Gastroesophageal sphincter (tissue), 4 donors: Measurements from ENCODE around the gene SLC4A5. TPM values are rescaled to one million over a fixed set of nuclear protein-coding genes. Genes with fewer than 3 reads are reported as not detected.

ENCODE experiments used
- ATAC-seq: fragments of 150-250 bp; one replicate; pipeline ENCODE4 v1.9.1; 2016; ENCODE audit warnings: mild to moderate bottlenecking, moderate library complexity
- H3K27ac ChIP-seq, 4 donors: fragments of 200-600 bp; sonication (generic) in 3 of 4; 1 replicate in 3 of 4; 2 replicates in 1 of 4; pipeline ENCODE4 v1.5.1; 2016 to 2019
- H3K27me3 ChIP-seq: fragments of 200-600 bp; sonication (generic); one replicate; pipeline ENCODE4 v1.5.1; 2019
- H3K36me3 ChIP-seq, 2 donors: fragments of 200-600 bp; sonication (generic); one replicate each; pipeline ENCODE4 v1.5.1; 2019; ENCODE audit warnings: control low read depth in 1 of 2
- H3K4me1 ChIP-seq, 3 donors: fragments of 200-600 bp; sonication (generic); 1 replicate in 2 of 3; 2 replicates in 1 of 3; pipeline ENCODE4 v1.5.1; 2016 to 2019; ENCODE audit warnings: control low read depth in 2 of 3
- H3K4me3 ChIP-seq, 2 donors: fragments of 200-600 bp; sonication (generic); one replicate each; pipeline ENCODE4 v1.5.1; 2019; ENCODE audit warnings: mild to moderate bottlenecking in 1 of 2, moderate library complexity in 1 of 2
- H3K9me3 ChIP-seq, 3 donors: fragments of 200-600 bp; sonication (generic); one replicate each; pipeline ENCODE4 v1.5.1; 2017 to 2019; ENCODE audit warnings: control low read depth in 2 of 3
- CTCF ChIP-seq, 4 experiments: fragments of 200-600 bp in 2 of 4; fragments of 450-650 bp in 2 of 4; sonication (generic) in 1 of 4; IDR thresholded peaks; one replicate each; pipeline ENCODE4 v1.5.1; 2017 to 2019; ENCODE audit warnings: antibody characterized with exemption in 4 of 4, mild to moderate bottlenecking in 2 of 4, moderate library complexity in 2 of 4
- EP300 ChIP-seq: sonication (generic); formaldehyde crosslinking; IDR thresholded peaks from one replicate; pipeline ENCODE4 v1.6.1; 2017; ENCODE audit warnings: antibody characterized with exemption, mild to moderate bottlenecking
- POLR2A ChIP-seq, 2 donors: fragments of 450-650 bp; IDR thresholded peaks; one replicate each; pipeline ENCODE4 v1.6.1; 2017; ENCODE audit warnings: antibody characterized with exemption in 2 of 2, mild to moderate bottlenecking in 2 of 2, moderate library complexity in 1 of 2
- POLR2AphosphoS5 ChIP-seq: sonication (generic); formaldehyde crosslinking; IDR thresholded peaks from one replicate; pipeline ENCODE4 v1.6.1; 2017; ENCODE audit warnings: antibody characterized with exemption
- WGBS, 2 donors: methylation state at CpG; one replicate each; pipeline ENCODE4 v1.1.5; 2018; ENCODE audit warnings: low coverage in 1 of 2; 5-methylcytosine and 5-hydroxymethylcytosine counted together
- total RNA-seq, 4 donors: library from RNA; depleted of rRNA; stranded (reverse); fragments of >200 nt; gene quantifications; one replicate each; pipeline ENCODE4 v1.1.0, GENCODE V29; 2016

The SLC4A5 gene
- total RNA-seq, 4 donors from 2014 or later: 1.8 to 9.4 (median 5.0) TPM

- H3K9me3 ChIP-seq: no peaks in the 10 kb centered on the region
- H3K4me3 ChIP-seq: no peak overlapping the region
- peaks cover 0 to 100% of the 10 kb centered on the region in 2 donors for H3K36me3 ChIP-seq
- ATAC-seq: no peak
- peaks cover 0 to 16% (median 0%) of the 10 kb centered on the region in 3 donors for H3K4me1 ChIP-seq
- no peaks in the 10 kb centered on the region for H3K27me3 ChIP-seq
- no peak for TF ChIP-seq EP300
- TF ChIP-seq POLR2AphosphoS5: no peak
- TF ChIP-seq POLR2A (IDR thresholded peaks at IDR 0.05): no peak
- TF ChIP-seq CTCF (IDR thresholded peaks at IDR 0.05): no peak
- no peak overlapping the region for H3K27ac ChIP-seq
- WGBS, 2 donors: 81% methylated on average over 11 of the region's 11 CpGs; no CpG with 5 or more reads in 1 of the 2 donors
Observed at GRCh38 chr2:74361327-74361726, 18.1 kb upstream of the SLC4A5 start.

- Histone ChIP-seq H3K27me3 (no peaks in the 10 kb centered on the region), H3K9me3 (no peaks in the 10 kb centered on the region), H3K4me3 (no peak overlapping the region), H3K36me3 (peaks cover 0 to 72% of the 10 kb centered on the region in 2 donors), H3K4me1 (no peaks in the 10 kb centered on the region), H3K27ac (no peak overlapping the region)
- no peak for TF ChIP-seq POLR2AphosphoS5
- no peak for TF ChIP-seq EP300
- TF ChIP-seq POLR2A (IDR thresholded peaks at IDR 0.05): no peak
- no peak for TF ChIP-seq CTCF (IDR thresholded peaks at IDR 0.05)
- ATAC-seq: no peak
Observed at GRCh38 chr2:74357627-74358026, 14.4 kb upstream of the SLC4A5 start.

GRCh38 chr2:74349889-74350288 lies 6.7 kb upstream of the SLC4A5 start:
- Histone ChIP-seq H3K27me3 (no peaks in the 10 kb centered on the region), H3K36me3 (peaks cover 0 to 2% of the 10 kb centered on the region in 2 donors), H3K27ac (no peak overlapping the region), H3K4me1 (no peaks in the 10 kb centered on the region), H3K4me3 (no peak overlapping the region), H3K9me3 (no peaks in the 10 kb centered on the region)
- WGBS, 2 donors: 83 to 91% methylated on average over 1 to 4 of the region's 4 CpGs
- TF ChIP-seq CTCF (IDR thresholded peaks at IDR 0.05) (no peak), POLR2AphosphoS5 (no peak), EP300 (no peak), POLR2A (IDR thresholded peaks at IDR 0.05) (no peak)
- no peak for ATAC-seq

GRCh38 chr2:74347742-74348141 lies 4.5 kb upstream of the SLC4A5 start:
- Histone ChIP-seq H3K27ac (no peak overlapping the region), H3K4me3 (no peak overlapping the region), H3K36me3 (no peaks in the 10 kb centered on the region), H3K4me1 (no peaks in the 10 kb centered on the region), H3K9me3 (no peaks in the 10 kb centered on the region), H3K27me3 (no peaks in the 10 kb centered on the region)
- 95 to 96% methylated on average over 3 of the region's 3 CpGs for WGBS, 2 donors
- ATAC-seq: no peak
- TF ChIP-seq EP300 (no peak), CTCF (IDR thresholded peaks at IDR 0.05) (no peak), POLR2A (IDR thresholded peaks at IDR 0.05) (no peak)

- no peak for ATAC-seq
- H3K27ac ChIP-seq: no peak overlapping the region
- no peaks in the 10 kb centered on the region for H3K4me1 ChIP-seq
- no peak overlapping the region for H3K4me3 ChIP-seq
- no peak for TF ChIP-seq POLR2AphosphoS5
- no peak for TF ChIP-seq CTCF (IDR thresholded peaks at IDR 0.05)
- TF ChIP-seq EP300: no peak
- H3K36me3 ChIP-seq: no peaks in the 10 kb centered on the region
- H3K9me3 ChIP-seq: no peaks in the 10 kb centered on the region
- 89 to 100% methylated on average over 1 of the region's 1 CpG for WGBS, 2 donors
- H3K27me3 ChIP-seq: no peaks in the 10 kb centered on the region
Observed at GRCh38 chr2:74347303-74347702, 4.1 kb upstream of the SLC4A5 start.
